Measurements from ENCODE around the gene CTXN3.

The CTXN3 gene

GRCh38 chr5:127696683-127697082 lies 47.8 kb downstream of the CTXN3 start:
- DNase-seq (ENCODE audit: low read depth in 2 of 3, low spot score in 2 of 3): no peak

- DNase-seq (ENCODE audit: low read depth in 2 of 3, low spot score in 2 of 3): no peak
Measured at GRCh38 chr5:127697894-127698600, 49.2 kb downstream of the CTXN3 start.

DNA sequence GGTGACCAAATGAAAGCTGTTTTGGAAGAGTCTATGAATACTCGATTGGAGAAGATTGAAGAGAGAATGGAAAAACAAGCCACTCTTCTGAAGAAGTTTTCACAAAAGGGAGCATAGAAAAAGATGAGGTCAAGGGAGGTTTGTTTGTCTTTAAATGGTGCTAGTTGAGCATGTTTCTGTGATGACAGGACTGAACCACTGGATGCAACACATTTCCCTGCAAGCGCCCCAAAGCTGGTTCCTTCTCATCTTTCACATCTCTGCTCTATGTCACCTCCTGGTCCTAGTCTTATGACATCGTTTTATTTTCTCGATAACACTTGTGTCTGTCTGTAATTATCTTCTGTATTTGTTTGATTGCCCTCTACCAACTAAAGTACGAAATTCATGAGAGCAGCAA lies 50.5 kb downstream of the CTXN3 start:
- DNase-seq (ENCODE audit: low read depth in 2 of 3, low spot score in 2 of 3): no peak

DNA sequence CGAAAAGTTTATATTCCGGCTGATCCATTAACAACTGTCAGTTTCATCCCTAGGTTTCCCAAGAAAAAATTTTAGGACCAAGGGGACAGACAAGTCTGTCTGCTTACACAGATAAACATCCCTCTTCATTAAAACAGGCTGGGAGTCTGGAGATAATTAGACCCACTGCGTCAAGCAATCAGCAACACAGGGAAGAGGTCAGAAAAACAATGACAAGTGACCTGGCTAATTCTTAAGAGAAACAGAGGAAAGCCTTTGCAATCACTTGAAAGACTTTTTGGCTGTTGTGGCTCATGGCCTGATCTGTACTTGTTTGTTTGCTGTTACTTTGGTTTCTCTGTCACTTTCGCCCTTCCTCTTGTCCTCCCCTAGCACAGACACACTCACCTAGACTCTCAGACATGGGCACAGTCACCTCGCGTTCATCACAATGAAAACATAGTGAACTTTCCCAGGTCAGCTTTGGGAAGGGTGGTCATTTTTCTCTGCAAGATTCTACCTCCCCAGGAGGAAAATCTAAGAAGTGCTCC lies 51.4 kb downstream of the CTXN3 start:
- no peak for DNase-seq (ENCODE audit: low read depth in 2 of 3, low spot score in 2 of 3)

GRCh38 chr5:127702434-127702833 lies 53.6 kb downstream of the CTXN3 start:
- DNase-seq (ENCODE audit: low read depth in 2 of 3, low spot score in 2 of 3): no peak

- DNase-seq (ENCODE audit: low read depth in 2 of 3, low spot score in 2 of 3): no peak
Measured at GRCh38 chr5:127702926-127703561, 54.2 kb downstream of the CTXN3 start, which contains the start of gene CCDC192. Gene CCDC192 (plus strand): TSS chr5:127703391. CDS start chr5:127703446, 55 bp downstream.

- no peak for DNase-seq (ENCODE audit: low read depth in 2 of 3, low spot score in 2 of 3)
Measured at GRCh38 chr5:127705120-127705892, 56.4 kb downstream of the CTXN3 start.

DNA sequence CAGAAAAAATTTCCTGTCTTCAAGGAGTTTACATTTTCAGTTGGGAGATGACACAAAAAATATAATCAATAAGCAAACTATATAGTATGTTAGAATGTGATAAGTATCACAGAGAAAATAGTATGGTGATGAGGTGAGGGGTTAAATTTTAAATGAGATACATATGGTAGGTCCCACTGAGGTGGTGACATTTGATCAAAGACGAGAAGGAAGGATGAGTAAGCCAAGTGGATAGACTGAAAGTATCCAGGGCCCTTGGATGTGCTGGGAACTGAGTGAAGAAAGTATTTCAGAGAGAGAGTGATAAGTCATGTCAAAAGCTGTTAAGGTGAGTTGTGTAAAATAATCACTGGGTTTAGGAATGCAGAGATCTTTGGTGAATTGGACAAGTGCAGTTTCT lies 57.8 kb downstream of the CTXN3 start:
- DNase-seq (ENCODE audit: low read depth in 2 of 3, low spot score in 2 of 3): no peak

DNA sequence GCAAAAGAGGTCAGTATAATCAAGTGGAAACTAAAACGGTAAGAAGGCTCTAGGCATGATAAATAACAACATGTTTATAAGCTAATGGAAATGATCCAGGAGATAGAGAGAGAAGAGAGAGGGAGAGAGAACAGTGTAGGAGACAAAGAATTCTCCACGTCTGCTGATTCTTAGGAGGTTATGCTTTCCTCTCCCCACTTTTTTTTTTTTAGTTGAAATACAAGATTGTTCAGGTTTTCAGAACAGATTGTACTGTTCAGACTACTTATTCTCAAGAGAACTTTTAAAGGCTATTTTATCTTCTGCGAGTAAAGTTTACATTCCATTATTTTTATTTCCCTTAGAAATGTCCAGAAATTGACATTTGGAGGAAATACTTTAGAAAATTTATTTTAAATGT lies 58.3 kb downstream of the CTXN3 start:
- no peak for DNase-seq (ENCODE audit: low read depth in 2 of 3, low spot score in 2 of 3)
